ENCODE data around the gene GABRB1. TPM values are rescaled to one million over a fixed set of nuclear protein-coding genes. Genes with fewer than 3 reads are reported as not detected.

GABRB1 gene
- total RNA-seq, 4 donors from 2014 or later, result 0.13 TPM; not detected in 3

- intact Hi-C loops (cut with DNase I), result no loop called here
- 55% methylated on average over 1 of the region's 1 CpG for WGBS
- no peaks in the 10 kb centered on the region for H3K4me1 ChIP-seq
- TF ChIP-seq POLR2AphosphoS5 (IDR thresholded peaks at IDR 0.05), result no peak
- TF ChIP-seq EP300 (IDR thresholded peaks at IDR 0.05), result no peak
- TF ChIP-seq, protein P1, sequence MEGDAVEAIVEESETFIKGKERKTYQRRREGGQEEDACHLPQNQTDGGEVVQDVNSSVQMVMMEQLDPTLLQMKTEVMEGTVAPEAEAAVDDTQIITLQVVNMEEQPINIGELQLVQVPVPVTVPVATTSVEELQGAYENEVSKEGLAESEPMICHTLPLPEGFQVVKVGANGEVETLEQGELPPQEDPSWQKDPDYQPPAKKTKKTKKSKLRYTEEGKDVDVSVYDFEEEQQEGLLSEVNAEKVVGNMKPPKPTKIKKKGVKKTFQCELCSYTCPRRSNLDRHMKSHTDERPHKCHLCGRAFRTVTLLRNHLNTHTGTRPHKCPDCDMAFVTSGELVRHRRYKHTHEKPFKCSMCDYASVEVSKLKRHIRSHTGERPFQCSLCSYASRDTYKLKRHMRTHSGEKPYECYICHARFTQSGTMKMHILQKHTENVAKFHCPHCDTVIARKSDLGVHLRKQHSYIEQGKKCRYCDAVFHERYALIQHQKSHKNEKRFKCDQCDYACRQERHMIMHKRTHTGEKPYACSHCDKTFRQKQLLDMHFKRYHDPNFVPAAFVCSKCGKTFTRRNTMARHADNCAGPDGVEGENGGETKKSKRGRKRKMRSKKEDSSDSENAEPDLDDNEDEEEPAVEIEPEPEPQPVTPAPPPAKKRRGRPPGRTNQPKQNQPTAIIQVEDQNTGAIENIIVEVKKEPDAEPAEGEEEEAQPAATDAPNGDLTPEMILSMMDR (IDR thresholded peaks at IDR 0.05), result no peak
- H3K36me3 ChIP-seq, result no peaks in the 10 kb centered on the region
- no peak overlapping the region for H3K27ac ChIP-seq (replicated peaks in 1 of 4)
- no peak for DNase-seq (ENCODE audit: extremely low spot score)
- no peaks in the 10 kb centered on the region for H3K27me3 ChIP-seq
- no peaks in the 10 kb centered on the region for H3K9me3 ChIP-seq
- no peak overlapping the region for H3K4me3 ChIP-seq
Observed at GRCh38 chr4:47106561-47106960, 75.2 kb downstream of the GABRB1 start.

DNA sequence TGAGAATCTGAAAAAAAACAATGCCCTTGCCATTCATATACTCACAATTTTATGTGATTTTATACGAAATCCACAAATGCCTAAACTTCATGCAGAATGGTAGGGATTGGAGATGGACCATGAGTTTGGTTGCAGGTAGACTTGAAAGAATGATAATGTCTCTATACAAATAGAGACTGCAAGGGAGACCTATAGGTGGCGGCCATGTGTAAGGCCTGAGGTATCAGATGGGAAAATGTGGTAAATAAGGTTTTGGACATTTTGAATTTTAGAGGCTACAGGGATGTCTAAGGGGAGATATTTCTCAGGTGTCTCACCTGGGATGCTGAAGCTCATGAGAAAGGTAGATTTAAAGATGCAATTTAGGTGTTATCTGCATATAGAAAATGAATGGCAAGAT lies 78.0 kb downstream of the GABRB1 start:
- no peak for DNase-seq (ENCODE audit: extremely low spot score)
- Histone ChIP-seq H3K4me1 (no peaks in the 10 kb centered on the region), H3K27me3 (no peaks in the 10 kb centered on the region), H3K27ac (replicated peaks in 1 of 4) (no peak overlapping the region), H3K9me3 (no peaks in the 10 kb centered on the region), H3K4me3 (no peak overlapping the region), H3K36me3 (no peaks in the 10 kb centered on the region)
- intact Hi-C loops (cut with DNase I), result no loop called here
- no peak for TF ChIP-seq POLR2AphosphoS5 (IDR thresholded peaks at IDR 0.05)
- 88% methylated on average over 2 of the region's 2 CpGs for WGBS

GRCh38 chr4:47110546-47111132 lies 79.3 kb downstream of the GABRB1 start:
- Histone ChIP-seq H3K27me3 (no peaks in the 10 kb centered on the region), H3K27ac (replicated peaks in 1 of 4) (no peak overlapping the region), H3K4me3 (no peak overlapping the region), H3K4me1 (no peaks in the 10 kb centered on the region), H3K36me3 (no peaks in the 10 kb centered on the region), H3K9me3 (no peaks in the 10 kb centered on the region)
- 95% methylated on average over 1 of the region's 1 CpG for WGBS
- intact Hi-C loops (cut with DNase I), result no loop called here
- no peak for DNase-seq (ENCODE audit: extremely low spot score)
- TF ChIP-seq POLR2A (IDR thresholded peaks at IDR 0.05; ENCODE audit: low read depth) (no peak), POLR2AphosphoS5 (IDR thresholded peaks at IDR 0.05) (no peak), EP300 (IDR thresholded peaks at IDR 0.05) (no peak)
- TF ChIP-seq, protein P1 (IDR thresholded peaks at IDR 0.05), result no peak

GRCh38 chr4:47118192-47118929 lies 87.0 kb downstream of the GABRB1 start:
- intact Hi-C loops (cut with DNase I), result no loop called here
- Histone ChIP-seq H3K36me3 (no peaks in the 10 kb centered on the region), H3K27me3 (peaks cover 0 to 5% (median 0%) of the 10 kb centered on the region in 4 donors), H3K4me1 (peaks cover 0 to 5% (median 0%) of the 10 kb centered on the region in 4 donors), H3K4me3 (no peak overlapping the region), H3K9me3 (no peaks in the 10 kb centered on the region), H3K27ac (replicated peaks in 1 of 4) (no peak overlapping the region)
- WGBS, result 52% methylated on average over 3 of the region's 3 CpGs
- TF ChIP-seq POLR2A (IDR thresholded peaks at IDR 0.05; ENCODE audit: low read depth) (no peak), EP300 (IDR thresholded peaks at IDR 0.05) (no peak), POLR2AphosphoS5 (IDR thresholded peaks at IDR 0.05) (no peak)
- TF ChIP-seq, protein P1 (IDR thresholded peaks at IDR 0.05), result no peak
- DNase-seq (ENCODE audit: extremely low spot score), result no peak

- 73% methylated on average over 1 of the region's 1 CpG for WGBS
- intact Hi-C loops (cut with DNase I), result no loop called here
- no peak for DNase-seq (ENCODE audit: extremely low spot score)
- H3K4me1 ChIP-seq, result peaks cover 0 to 5% (median 0%) of the 10 kb centered on the region in 4 donors
- H3K4me3 ChIP-seq, result no peak overlapping the region
- TF ChIP-seq POLR2A (IDR thresholded peaks at IDR 0.05; ENCODE audit: low read depth) (no peak), EP300 (IDR thresholded peaks at IDR 0.05) (no peak), POLR2AphosphoS5 (IDR thresholded peaks at IDR 0.05) (no peak)
- TF ChIP-seq, protein P1 (IDR thresholded peaks at IDR 0.05), result no peak
- H3K9me3 ChIP-seq, result no peaks in the 10 kb centered on the region
- peaks cover 0 to 5% (median 0%) of the 10 kb centered on the region in 4 donors for H3K27me3 ChIP-seq
- H3K36me3 ChIP-seq, result no peaks in the 10 kb centered on the region
- no peak overlapping the region for H3K27ac ChIP-seq (replicated peaks in 1 of 4)
Observed at GRCh38 chr4:47120783-47121182, 89.4 kb downstream of the GABRB1 start.
